Dendritic cell treated with granulocyte-macrophage colony-stimulating factor and Interleukin-4, amounts not matched to agents 40 ng/mL and 50 ng/mL, for 4 days (primary cell): ENCODE measurements around the gene NASP.

ENCODE experiments used
- H3K27ac Mint-ChIP-seq: one replicate; pipeline ENCODE4 v1.8.0; 2022; ENCODE audit warnings: mild to moderate bottlenecking, mixed read lengths
- H3K27me3 Mint-ChIP-seq: one replicate; pipeline ENCODE4 v1.8.0; 2022; ENCODE audit warnings: mild to moderate bottlenecking, mixed read lengths
- H3K36me3 Mint-ChIP-seq: one replicate; pipeline ENCODE4 v1.8.0; 2022; ENCODE audit warnings: low read depth, mixed read lengths
- H3K4me1 Mint-ChIP-seq: one replicate; pipeline ENCODE4 v1.8.0; 2022; ENCODE audit warnings: low read depth, mixed read lengths
- H3K4me3 Mint-ChIP-seq: one replicate; pipeline ENCODE4 v1.8.0; 2022; ENCODE audit warnings: mild to moderate bottlenecking, moderate library complexity, mixed read lengths
- H3K9me3 Mint-ChIP-seq: one replicate; pipeline ENCODE4 v1.8.0; 2022; ENCODE audit warnings: mixed read lengths
- intact Hi-C: fragments of 100-400 bp; cut with micrococcal nuclease; formaldehyde crosslinking; loops from one replicate; pipeline ENCODE4 v1.15.0; 2022

Gene NASP

GRCh38 chr1:45552331-45552730 lies 31.5 kb upstream of the NASP start:
- Mint-ChIP-seq H3K9me3 (no peaks in the 10 kb centered on the region), H3K27ac (peak overlapping the region; percentile 5), H3K4me1 (peaks cover 46% of the 10 kb centered on the region), H3K36me3 (peaks cover 66% of the 10 kb centered on the region), H3K4me3 (peak overlapping the region; percentile 54), H3K27me3 (no peaks in the 10 kb centered on the region)
- intact Hi-C loops, result no loop called here

- Mint-ChIP-seq H3K27me3 (no peaks in the 10 kb centered on the region), H3K4me1 (peaks cover 59% of the 10 kb centered on the region), H3K4me3 (no peak overlapping the region), H3K9me3 (no peaks in the 10 kb centered on the region), H3K36me3 (peaks cover 81% of the 10 kb centered on the region), H3K27ac (no peak overlapping the region)
- intact Hi-C loops, result loop anchor here (1.0 kb wide), 1 partner anchor 38 kb away; no protein-coding TSS in a partner anchor
These were observed 29.6 kb upstream of the NASP start for GRCh38 chr1:45554198-45554597.

GRCh38 chr1:45557422-45557944 lies 26.4 kb upstream of the NASP start:
- peaks cover 91% of the 10 kb centered on the region for H3K36me3 Mint-ChIP-seq

GRCh38 chr1:45563843-45564242 lies 20.0 kb upstream of the NASP start:
- Mint-ChIP-seq H3K27me3 (no peaks in the 10 kb centered on the region), H3K4me1 (peaks cover 55% of the 10 kb centered on the region), H3K27ac (peak overlapping the region; percentile 1), H3K36me3 (peaks cover 93% of the 10 kb centered on the region), H3K4me3 (no peak overlapping the region), H3K9me3 (no peaks in the 10 kb centered on the region)
- intact Hi-C loops, result no loop called here

More at GRCh38 chr1:45557422-45557944, 26.4 kb upstream of the NASP start:
- H3K4me1 Mint-ChIP-seq, result peaks cover 64% of the 10 kb centered on the region
- no peaks in the 10 kb centered on the region for H3K27me3 Mint-ChIP-seq
- intact Hi-C loops, result no loop called here
- peak overlapping the region; percentile 52 for H3K27ac Mint-ChIP-seq
- no peaks in the 10 kb centered on the region for H3K9me3 Mint-ChIP-seq
- peak overlapping the region; percentile 23 for H3K4me3 Mint-ChIP-seq

- H3K4me3 Mint-ChIP-seq, result no peak overlapping the region
- H3K27me3 Mint-ChIP-seq, result no peaks in the 10 kb centered on the region
- peaks cover 51% of the 10 kb centered on the region for H3K4me1 Mint-ChIP-seq
- peaks cover 93% of the 10 kb centered on the region for H3K36me3 Mint-ChIP-seq
- H3K27ac Mint-ChIP-seq, result peak overlapping the region; percentile 74
- H3K9me3 Mint-ChIP-seq, result no peaks in the 10 kb centered on the region
- intact Hi-C loops, result no loop called here
These were observed 17.1 kb upstream of the NASP start for GRCh38 chr1:45566722-45567121.

GRCh38 chr1:45567911-45568310 lies 15.9 kb upstream of the NASP start:
- intact Hi-C loops, result no loop called here
- Mint-ChIP-seq H3K9me3 (no peaks in the 10 kb centered on the region), H3K4me1 (peaks cover 49% of the 10 kb centered on the region), H3K27me3 (no peaks in the 10 kb centered on the region), H3K27ac (peak overlapping the region; percentile 29), H3K36me3 (peaks cover 87% of the 10 kb centered on the region), H3K4me3 (no peak overlapping the region)

- intact Hi-C loops, result no loop called here
- peaks cover 49% of the 10 kb centered on the region for H3K4me1 Mint-ChIP-seq
- no peaks in the 10 kb centered on the region for H3K9me3 Mint-ChIP-seq
- H3K27ac Mint-ChIP-seq, result peak overlapping the region; percentile 42
- no peak overlapping the region for H3K4me3 Mint-ChIP-seq
- no peaks in the 10 kb centered on the region for H3K27me3 Mint-ChIP-seq
- H3K36me3 Mint-ChIP-seq, result peaks cover 87% of the 10 kb centered on the region
These were observed 15.4 kb upstream of the NASP start for GRCh38 chr1:45568421-45568820.

- intact Hi-C loops, result no loop called here
- Mint-ChIP-seq H3K9me3 (no peaks in the 10 kb centered on the region), H3K27ac (peak overlapping the region; percentile 42), H3K4me3 (no peak overlapping the region), H3K4me1 (peaks cover 41% of the 10 kb centered on the region), H3K36me3 (peaks cover 85% of the 10 kb centered on the region), H3K27me3 (no peaks in the 10 kb centered on the region)
These were observed 14.3 kb upstream of the NASP start for GRCh38 chr1:45569571-45569961.

GRCh38 chr1:45569962-45570581 lies 13.8 kb upstream of the NASP start:
- intact Hi-C loops, result loop anchor here (1.0 to 5.0 kb wide), 2 partner anchors 58 to 208 kb away; no protein-coding TSS in a partner anchor
- H3K27ac Mint-ChIP-seq, result peak overlapping the region; percentile 42
- H3K4me3 Mint-ChIP-seq, result no peak overlapping the region
- H3K27me3 Mint-ChIP-seq, result no peaks in the 10 kb centered on the region
- peaks cover 39% of the 10 kb centered on the region for H3K4me1 Mint-ChIP-seq
- peaks cover 81% of the 10 kb centered on the region for H3K36me3 Mint-ChIP-seq
- H3K9me3 Mint-ChIP-seq, result no peaks in the 10 kb centered on the region

- Mint-ChIP-seq H3K4me1 (peaks cover 39% of the 10 kb centered on the region), H3K27me3 (no peaks in the 10 kb centered on the region), H3K36me3 (peaks cover 81% of the 10 kb centered on the region), H3K27ac (no peak overlapping the region), H3K9me3 (no peaks in the 10 kb centered on the region), H3K4me3 (no peak overlapping the region)
- intact Hi-C loops, result loop anchor here (1.0 to 5.0 kb wide), 2 partner anchors 58 to 208 kb away; no protein-coding TSS in a partner anchor
These were observed 13.2 kb upstream of the NASP start for GRCh38 chr1:45570631-45571030.

GRCh38 chr1:45573231-45573804 lies 10.5 kb upstream of the NASP start:
- peaks cover 22% of the 10 kb centered on the region for H3K4me1 Mint-ChIP-seq
- H3K9me3 Mint-ChIP-seq, result no peaks in the 10 kb centered on the region
- intact Hi-C loops, result loop anchor here (5.0 kb wide), 1 partner anchor 211 kb away; no protein-coding TSS in a partner anchor
- H3K27ac Mint-ChIP-seq, result no peak overlapping the region
- H3K36me3 Mint-ChIP-seq, result peaks cover 54% of the 10 kb centered on the region
- H3K4me3 Mint-ChIP-seq, result no peak overlapping the region
- no peaks in the 10 kb centered on the region for H3K27me3 Mint-ChIP-seq

- H3K4me3 Mint-ChIP-seq, result no peak overlapping the region
- no peaks in the 10 kb centered on the region for H3K9me3 Mint-ChIP-seq
- peaks cover 46% of the 10 kb centered on the region for H3K36me3 Mint-ChIP-seq
- H3K27me3 Mint-ChIP-seq, result no peaks in the 10 kb centered on the region
- H3K4me1 Mint-ChIP-seq, result peaks cover 15% of the 10 kb centered on the region
- H3K27ac Mint-ChIP-seq, result no peak overlapping the region
- intact Hi-C loops, result loop anchor here (5.0 kb wide), 1 partner anchor 212 kb away; no protein-coding TSS in a partner anchor
These were observed 9.7 kb upstream of the NASP start for GRCh38 chr1:45574105-45574626.

- Mint-ChIP-seq H3K27ac (peak overlapping the region; percentile 99), H3K4me1 (peaks cover 32% of the 10 kb centered on the region), H3K4me3 (peak overlapping the region; percentile 98), H3K36me3 (peaks cover 14% of the 10 kb centered on the region), H3K27me3 (no peaks in the 10 kb centered on the region), H3K9me3 (no peaks in the 10 kb centered on the region)
- intact Hi-C loops, result no loop called here
These were observed 576 bp upstream of the NASP start for GRCh38 chr1:45583264-45583665.
